HEK293 (cell line): ENCODE data around the gene SLC38A10.

Experiments used
- CTCF ChIA-PET: fragments of 350-600 bp; formaldehyde crosslinking; extraction: SDS; loops from one replicate; lab custom pipeline; 2021; ENCODE audit warnings: antibody characterized with exemption; lab: Yijun Ruan, JAX
- POLR2A ChIA-PET: fragments of 300-600 bp; formaldehyde crosslinking; extraction: SDS; loops from one replicate; lab custom pipeline; 2020; ENCODE audit warnings: antibody characterized with exemption, inconsistent platforms; lab: Yijun Ruan, JAX
- H3K27ac ChIP-seq: fragments of 200-500 bp; sonication (Bioruptor generic); 2 replicates; pipeline ENCODE4 v1.5.1; 2014; ENCODE audit warnings: low read depth, low read length, control low read depth, inconsistent platforms; ENCODE audit errors: extremely low read depth
- H3K36me3 ChIP-seq, 2 experiments: fragments of 200-500 bp in 1 of 2; sonication (Bioruptor generic) in 1 of 2; 1 replicate in 1 of 2; 2 replicates in 1 of 2; pipeline ENCODE4 v1.5.1; 2014 to 2017; ENCODE audit warnings: inconsistent platforms in 2 of 2, low read length in 2 of 2; ENCODE audit not compliant: control insufficient read depth in 2 of 2, insufficient read depth in 1 of 2
- H3K4me1 ChIP-seq: fragments of 200-500 bp; sonication (Bioruptor generic); 2 replicates; pipeline ENCODE4 v1.5.1; 2014; ENCODE audit warnings: mild to moderate bottlenecking, low read length, inconsistent platforms; ENCODE audit not compliant: control insufficient read depth, insufficient read depth
- H3K4me3 ChIP-seq: 2 replicates; pipeline ENCODE4 v1.5.1; 2011; ENCODE audit warnings: low read depth, mild to moderate bottlenecking, control low read depth, low read length, moderate library complexity
- H3K9me3 ChIP-seq: fragments of 200-500 bp; sonication (Bioruptor generic); 2 replicates; pipeline ENCODE4 v1.5.1; 2014; ENCODE audit warnings: low read depth, low read length, inconsistent platforms; ENCODE audit not compliant: control insufficient read depth, insufficient read depth
- CTCF ChIP-seq: fragments of 450-650 bp; formaldehyde crosslinking; IDR thresholded peaks from 2 replicates; pipeline ENCODE4 v1.5.1; 2016; ENCODE audit warnings: missing biosample characterization, missing genetic modification characterization
- GLIS1 ChIP-seq: fragments of 450-650 bp; formaldehyde crosslinking; IDR thresholded peaks from 2 replicates; pipeline ENCODE4 v1.5.1; 2016; ENCODE audit warnings: missing biosample characterization, missing genetic modification characterization
- KLF17 ChIP-seq: fragments of 450-650 bp; formaldehyde crosslinking; IDR thresholded peaks from 2 replicates; pipeline ENCODE4 v1.5.1; 2016; ENCODE audit warnings: missing biosample characterization, missing genetic modification characterization
- PATZ1 ChIP-seq: fragments of 450-650 bp; formaldehyde crosslinking; IDR thresholded peaks from 2 replicates; pipeline ENCODE4 v1.5.1; 2016; ENCODE audit warnings: missing biosample characterization, missing genetic modification characterization
- PRDM4 ChIP-seq: fragments of 450-650 bp; formaldehyde crosslinking; IDR thresholded peaks from 2 replicates; pipeline ENCODE4 v1.5.1; 2017; ENCODE audit warnings: missing biosample characterization, missing genetic modification characterization
- ZBTB10 ChIP-seq: fragments of 450-650 bp; formaldehyde crosslinking; IDR thresholded peaks from 2 replicates; pipeline ENCODE4 v1.5.1; 2016; ENCODE audit warnings: missing biosample characterization, missing genetic modification characterization
- ZBTB26 ChIP-seq: fragments of 450-650 bp; formaldehyde crosslinking; optimal IDR thresholded peaks from 2 replicates; pipeline ENCODE3; 2016; ENCODE audit warnings: missing biosample characterization, mild to moderate bottlenecking, missing genetic modification characterization
- ZBTB48 ChIP-seq: fragments of 450-650 bp; formaldehyde crosslinking; IDR thresholded peaks from 2 replicates; pipeline ENCODE4 v1.5.1; 2016; ENCODE audit warnings: missing biosample characterization, missing genetic modification characterization
- ZFP3 ChIP-seq: fragments of 450-650 bp; formaldehyde crosslinking; IDR thresholded peaks from 2 replicates; pipeline ENCODE4 v1.5.1; 2016; ENCODE audit warnings: low read depth, missing biosample characterization, missing genetic modification characterization
- ZNF169 ChIP-seq: fragments of 450-650 bp; formaldehyde crosslinking; IDR thresholded peaks from 2 replicates; pipeline ENCODE4 v1.5.1; 2016; ENCODE audit warnings: missing biosample characterization, missing genetic modification characterization
- ZNF202 ChIP-seq: fragments of 450-650 bp; formaldehyde crosslinking; IDR thresholded peaks from 2 replicates; pipeline ENCODE4 v1.5.1; 2016; ENCODE audit warnings: missing biosample characterization, missing genetic modification characterization, borderline replicate concordance
- ZNF302 ChIP-seq: fragments of 450-650 bp; formaldehyde crosslinking; IDR thresholded peaks from 2 replicates; pipeline ENCODE4 v1.5.1; 2016; ENCODE audit warnings: missing biosample characterization, missing genetic modification characterization, low read depth
- ZNF423 ChIP-seq: fragments of 450-650 bp; formaldehyde crosslinking; IDR thresholded peaks from 2 replicates; pipeline ENCODE4 v1.5.1; 2016; ENCODE audit warnings: missing biosample characterization, missing genetic modification characterization
- ZNF48 ChIP-seq: fragments of 450-650 bp; formaldehyde crosslinking; IDR thresholded peaks from 2 replicates; pipeline ENCODE4 v1.5.1; 2016; ENCODE audit warnings: missing biosample characterization, missing genetic modification characterization
- ZNF530 ChIP-seq: fragments of 450-650 bp; formaldehyde crosslinking; IDR thresholded peaks from 2 replicates; pipeline ENCODE4 v1.5.1; 2016; ENCODE audit warnings: low read depth, missing biosample characterization, missing genetic modification characterization
- ZNF580 ChIP-seq: fragments of 450-650 bp; formaldehyde crosslinking; IDR thresholded peaks from 2 replicates; pipeline ENCODE4 v1.5.1; 2016; ENCODE audit warnings: missing biosample characterization, missing genetic modification characterization
- ZNF585B ChIP-seq: fragments of 450-650 bp; formaldehyde crosslinking; IDR thresholded peaks from 2 replicates; pipeline ENCODE4 v1.5.1; 2016; ENCODE audit warnings: missing biosample characterization, missing genetic modification characterization
- ZNF600 ChIP-seq: fragments of 450-650 bp; formaldehyde crosslinking; IDR thresholded peaks from 2 replicates; pipeline ENCODE4 v1.5.1; 2016; ENCODE audit warnings: missing biosample characterization, missing genetic modification characterization
- ZNF768 ChIP-seq: fragments of 450-650 bp; formaldehyde crosslinking; IDR thresholded peaks from 2 replicates; pipeline ENCODE4 v1.5.1; 2018; ENCODE audit warnings: missing biosample characterization, mild to moderate bottlenecking, missing genetic modification characterization
- ZNF785 ChIP-seq: fragments of 450-650 bp; formaldehyde crosslinking; IDR thresholded peaks from 2 replicates; pipeline ENCODE4 v1.5.1; 2016; ENCODE audit warnings: missing biosample characterization, missing genetic modification characterization
- ZNF843 ChIP-seq: fragments of 450-650 bp; formaldehyde crosslinking; IDR thresholded peaks from 2 replicates; pipeline ENCODE4 v1.5.1; 2016; ENCODE audit warnings: missing biosample characterization, missing genetic modification characterization
- ZSCAN23 ChIP-seq: fragments of 450-650 bp; formaldehyde crosslinking; IDR thresholded peaks from 2 replicates; pipeline ENCODE4 v1.5.1; 2016; ENCODE audit warnings: missing biosample characterization, missing genetic modification characterization

Gene SLC38A10

GRCh38 chr17:81253358-81254131 lies 41.6 kb downstream of the SLC38A10 start:
- H3K9me3 ChIP-seq: no peaks in the 10 kb centered on the region
- H3K4me1 ChIP-seq: peaks cover 4% of the 10 kb centered on the region; the same call in 1 of the 2 replicates
- H3K36me3 ChIP-seq: peaks cover 0 to 56% of the 10 kb centered on the region in 2 experiments; a peak in 2 of 3 replicates
- no peak overlapping the region for H3K27ac ChIP-seq
- ChIA-PET CTCF (interaction anchor here (0.6 to 3.4 kb wide), 31 partner anchors 8 to 367 kb away, joined by 3 to 28 read pairs (median 4); partner anchors contain the start of genes FAAP100, NDUFAF8 and TEPSIN), POLR2A (interaction anchor here (0.6 to 2.1 kb wide), 2 partner anchors 114 to 142 kb away, joined by 3 to 7 read pairs; partner anchors contain the start of gene BAHCC1)
- no peak overlapping the region for H3K4me3 ChIP-seq
- TF ChIP-seq ZNF169 (tag by site-specific recombination): peak; percentile 80; the same call in 1 of the 2 replicates
- 0 out of 2 replicates have a peak, but pooled peaks have one; percentile 33 for TF ChIP-seq ZNF302
- no peak for TF ChIP-seq ZNF48 (tag by site-specific recombination)
- peak; percentile 86; the same call in 1 of the 2 replicates for TF ChIP-seq ZNF785
- no peak for TF ChIP-seq ZNF768 (tag by site-specific recombination)
- peak; percentile 71 for TF ChIP-seq PATZ1
- TF ChIP-seq ZFP3 (tag by site-specific recombination): no peak
- TF ChIP-seq ZNF580 (tag by site-specific recombination): peak; percentile 98
- peak; percentile 90 for TF ChIP-seq ZNF600
- peak; percentile 67; the same call in 1 of the 2 replicates for TF ChIP-seq ZNF843 (tag by site-specific recombination)
- TF ChIP-seq ZNF530 (tag by site-specific recombination): peak; percentile 59; the same call in 1 of the 2 replicates
- TF ChIP-seq ZBTB10 (tag by site-specific recombination): peak; percentile 80; the same call in 1 of the 2 replicates
- peak; percentile 90 for TF ChIP-seq KLF17 (tag by site-specific recombination)
- peak; percentile 44 for TF ChIP-seq ZBTB26 (tag by site-specific recombination)
- TF ChIP-seq ZNF585B (tag by site-specific recombination): peak; percentile 34; the same call in 1 of the 2 replicates
- no peak; the same call in 1 of the 2 replicates for TF ChIP-seq ZNF202 (tag by site-specific recombination)
- TF ChIP-seq CTCF (tag by site-specific recombination): peak; percentile 96
- peak; percentile 66 for TF ChIP-seq ZBTB48
- peak; percentile 72; the same call in 1 of the 2 replicates for TF ChIP-seq ZSCAN23
- TF ChIP-seq PRDM4 (tag by site-specific recombination): peak; percentile 51; the same call in 1 of the 2 replicates
- no peak for TF ChIP-seq ZNF423 (tag by site-specific recombination)
- peak; percentile 64; the same call in 1 of the 2 replicates for TF ChIP-seq GLIS1
